ENCODE measurements around the gene MYRF.

Gene MYRF

DNA sequence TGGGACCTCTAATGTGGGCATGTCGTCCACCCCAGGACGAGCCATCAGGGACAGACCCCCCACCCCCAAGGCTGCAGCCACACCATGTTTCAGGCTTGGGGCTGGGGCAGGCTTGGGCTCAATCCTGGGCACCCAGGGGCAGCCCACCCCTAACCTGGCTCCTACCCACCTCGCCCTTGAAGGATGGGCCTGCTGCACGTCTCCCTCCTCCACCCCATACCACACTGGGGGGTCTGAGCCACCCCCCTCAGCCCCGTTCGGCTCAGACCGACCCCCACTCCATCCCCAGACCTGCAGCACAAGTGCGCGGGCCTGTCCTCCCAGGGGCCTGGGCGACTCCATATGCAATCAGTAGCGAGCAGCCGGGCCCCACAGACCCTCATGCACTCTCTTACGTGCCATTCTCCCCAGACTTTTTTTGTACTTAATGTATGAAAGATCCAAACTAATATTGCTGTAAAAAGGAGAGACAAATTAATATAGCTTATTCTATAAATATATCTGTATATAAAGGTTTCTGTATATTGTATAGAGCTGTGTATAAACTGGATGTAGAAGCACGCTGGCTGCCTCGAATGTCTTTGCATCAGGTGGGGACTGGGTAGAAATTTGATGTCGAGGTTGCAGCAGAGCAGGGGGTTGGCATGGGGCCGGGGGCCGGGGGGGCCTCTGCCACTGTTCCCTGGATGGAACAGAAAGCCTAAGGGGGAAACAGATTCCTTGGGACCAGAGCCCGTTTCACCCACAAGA lies 5.8 kb upstream of the MYRF start:
- H3K9ac ChIP-seq = no peak overlapping the region
- no peak for TF ChIP-seq Cebpa-rat (IDR thresholded peaks at IDR 0.05)
- H3K4me1 ChIP-seq = peaks cover 18% of the 10 kb centered on the region

GRCh38 chr11:61747192-61747966 lies 5.1 kb upstream of the MYRF start:
- H3K4me2 ChIP-seq = no peak overlapping the region
- no peaks in the 10 kb centered on the region for H4K20me1 ChIP-seq
- H3K27ac ChIP-seq = no peak overlapping the region
- H3K4me3 ChIP-seq = no peak overlapping the region
- H3K27me3 ChIP-seq = peaks cover 24% of the 10 kb centered on the region
- peaks cover 13% of the 10 kb centered on the region for H3K4me1 ChIP-seq
- H3K9me3 ChIP-seq = no peaks in the 10 kb centered on the region
- H3K9ac ChIP-seq = no peak overlapping the region
- H3K36me3 ChIP-seq = no peaks in the 10 kb centered on the region
- TF ChIP-seq Cebpa-rat (IDR thresholded peaks at IDR 0.05) = no peak

More for the DNA sequence above, 5.8 kb upstream of the MYRF start:
- no peaks in the 10 kb centered on the region for H3K36me3 ChIP-seq
- H3K4me2 ChIP-seq = no peak overlapping the region
- H3K4me3 ChIP-seq = no peak overlapping the region
- no peaks in the 10 kb centered on the region for H3K9me3 ChIP-seq
- no peaks in the 10 kb centered on the region for H4K20me1 ChIP-seq
- H3K27me3 ChIP-seq = peaks cover 17% of the 10 kb centered on the region
- H3K27ac ChIP-seq = no peak overlapping the region

DNA sequence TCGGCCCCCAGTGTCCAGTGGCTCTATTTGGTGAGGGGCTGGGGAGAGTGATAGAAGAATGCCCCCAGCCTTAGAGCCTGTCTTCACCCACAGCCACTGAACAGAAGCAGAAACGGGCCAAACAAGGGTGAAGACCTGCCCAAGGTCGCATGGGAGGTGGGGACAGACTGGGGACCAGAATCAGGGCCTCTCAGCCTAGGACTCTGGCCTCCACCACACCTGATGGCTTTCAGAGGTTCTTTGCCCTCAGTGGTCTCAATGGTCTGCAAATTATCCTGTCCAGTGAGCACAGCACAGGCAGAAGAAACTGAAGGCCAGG lies 4.5 kb upstream of the MYRF start:
- peaks cover 15% of the 10 kb centered on the region for H3K4me1 ChIP-seq
- H3K27me3 ChIP-seq = peaks cover 30% of the 10 kb centered on the region
- H3K36me3 ChIP-seq = no peaks in the 10 kb centered on the region
- H3K9ac ChIP-seq = no peak overlapping the region
- H4K20me1 ChIP-seq = no peaks in the 10 kb centered on the region
- H3K4me3 ChIP-seq = no peak overlapping the region
- no peak overlapping the region for H3K27ac ChIP-seq
- H3K4me2 ChIP-seq = no peak overlapping the region
- H3K9me3 ChIP-seq = no peaks in the 10 kb centered on the region
- TF ChIP-seq Cebpa-rat (IDR thresholded peaks at IDR 0.05) = no peak

DNA sequence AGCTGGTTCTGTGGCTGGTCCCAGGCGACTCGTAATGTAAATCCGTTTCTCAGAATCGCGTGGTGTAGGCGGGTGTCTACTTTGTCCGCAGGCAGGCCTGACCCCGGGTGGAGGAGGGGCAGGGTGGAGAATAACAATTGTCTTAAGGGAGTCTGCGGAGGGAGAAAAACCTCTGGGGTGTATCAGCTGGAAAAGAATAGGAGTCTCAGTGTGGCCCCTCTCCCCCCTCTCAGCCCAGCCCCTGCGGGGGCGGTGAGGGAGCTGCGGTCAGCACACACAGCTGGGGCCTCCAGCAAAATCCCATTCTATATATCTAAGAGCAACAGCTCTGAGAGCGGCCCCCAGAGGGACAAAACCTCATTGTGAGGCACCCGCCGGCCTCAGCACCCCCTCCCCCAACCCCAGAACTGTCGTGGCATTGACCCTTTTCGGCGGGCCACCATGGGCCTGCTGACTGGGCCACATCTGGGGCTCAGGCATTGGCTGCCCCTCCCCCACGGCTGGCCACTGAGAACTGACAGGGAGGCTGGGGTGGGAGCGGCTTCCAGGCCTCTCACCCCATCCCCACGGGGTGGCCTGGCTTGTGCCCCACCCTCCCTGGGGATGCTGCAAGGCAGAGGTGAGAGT lies 2.7 kb upstream of the MYRF start:
- TF ChIP-seq Cebpa-rat (IDR thresholded peaks at IDR 0.05) = no peak
- no peak overlapping the region for H3K27ac ChIP-seq
- H3K4me1 ChIP-seq = peaks cover 22% of the 10 kb centered on the region
- no peaks in the 10 kb centered on the region for H4K20me1 ChIP-seq
- H3K9me3 ChIP-seq = no peaks in the 10 kb centered on the region
- no peak overlapping the region for H3K9ac ChIP-seq
- H3K36me3 ChIP-seq = no peaks in the 10 kb centered on the region
- H3K4me3 ChIP-seq = no peak overlapping the region
- H3K4me2 ChIP-seq = no peak overlapping the region
- peaks cover 48% of the 10 kb centered on the region for H3K27me3 ChIP-seq

- H3K4me3 ChIP-seq = no peak overlapping the region
- H3K27ac ChIP-seq = no peak overlapping the region
- H3K36me3 ChIP-seq = no peaks in the 10 kb centered on the region
- no peaks in the 10 kb centered on the region for H3K9me3 ChIP-seq
- H4K20me1 ChIP-seq = no peaks in the 10 kb centered on the region
- H3K27me3 ChIP-seq = peaks cover 55% of the 10 kb centered on the region
- peaks cover 14% of the 10 kb centered on the region for H3K4me1 ChIP-seq
- no peak overlapping the region for H3K9ac ChIP-seq
- H3K4me2 ChIP-seq = no peak overlapping the region
- TF ChIP-seq Cebpa-rat (IDR thresholded peaks at IDR 0.05) = no peak
Measured at GRCh38 chr11:61750631-61751273, 1.7 kb upstream of the MYRF start.

DNA sequence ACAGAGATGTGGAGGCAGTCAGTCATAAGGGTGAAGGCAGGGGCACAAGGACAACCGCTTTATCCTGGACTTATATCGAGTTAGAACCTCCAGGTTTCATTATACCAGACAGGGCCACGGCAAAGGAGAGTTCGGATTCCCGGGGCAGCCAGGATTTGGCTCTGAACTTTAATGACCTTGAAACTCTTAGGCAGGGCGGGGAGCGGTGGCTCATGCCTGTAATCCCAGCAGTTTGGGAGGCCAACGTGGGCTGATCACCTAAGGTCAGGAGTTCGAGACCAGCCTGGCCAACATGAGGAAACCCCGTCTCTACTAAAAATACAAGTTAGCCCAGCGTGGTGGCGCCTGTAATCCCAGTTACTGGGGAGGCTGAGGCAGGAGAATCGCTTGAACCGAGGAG lies 1.1 kb upstream of the MYRF start:
- no peaks in the 10 kb centered on the region for H4K20me1 ChIP-seq
- no peak overlapping the region for H3K4me3 ChIP-seq
- no peak overlapping the region for H3K4me2 ChIP-seq
- no peaks in the 10 kb centered on the region for H3K36me3 ChIP-seq
- H3K27me3 ChIP-seq = peaks cover 55% of the 10 kb centered on the region
- no peak overlapping the region for H3K27ac ChIP-seq
- TF ChIP-seq Cebpa-rat (IDR thresholded peaks at IDR 0.05) = no peak
- no peak overlapping the region for H3K9ac ChIP-seq
- H3K4me1 ChIP-seq = peaks cover 18% of the 10 kb centered on the region
- no peaks in the 10 kb centered on the region for H3K9me3 ChIP-seq

DNA sequence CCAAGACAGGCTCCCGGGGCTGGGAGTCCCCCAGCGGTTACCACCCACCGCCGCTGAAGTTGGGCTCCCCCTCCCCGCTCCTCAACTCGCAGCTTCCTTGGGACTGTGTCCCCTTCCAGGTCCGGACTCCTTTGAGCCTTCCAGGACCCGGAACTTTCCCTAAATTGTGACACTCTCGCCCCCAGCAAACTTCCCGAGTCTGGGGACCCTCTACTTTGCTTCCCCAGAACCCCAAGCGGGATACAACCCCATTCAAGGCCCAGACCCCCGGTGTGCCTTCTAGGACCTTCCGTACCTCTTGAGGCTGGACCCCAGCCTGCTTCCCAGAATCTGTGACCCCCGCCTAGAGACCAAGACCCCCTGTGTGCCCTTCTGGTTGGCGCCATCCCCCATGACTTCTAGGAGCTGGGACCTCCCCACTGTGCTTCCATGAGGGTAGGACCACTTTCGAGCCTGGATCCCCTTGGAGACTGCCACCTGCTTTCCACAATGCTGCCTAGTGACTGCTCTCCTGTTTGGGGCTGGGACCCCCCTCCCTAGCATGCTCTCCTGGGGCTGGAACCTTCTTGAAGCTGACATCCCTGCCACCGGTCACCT lies 587 bp downstream of the MYRF start:
- peak overlapping the region; percentile 80 for H3K4me2 ChIP-seq
- TF ChIP-seq Cebpa-rat (IDR thresholded peaks at IDR 0.05) = no peak
- H4K20me1 ChIP-seq = no peaks in the 10 kb centered on the region
- no peak overlapping the region for H3K9ac ChIP-seq
- no peaks in the 10 kb centered on the region for H3K9me3 ChIP-seq
- H3K36me3 ChIP-seq = no peaks in the 10 kb centered on the region
- H3K27me3 ChIP-seq = peaks cover 55% of the 10 kb centered on the region
- peaks cover 32% of the 10 kb centered on the region for H3K4me1 ChIP-seq
- no peak overlapping the region for H3K27ac ChIP-seq
- peak overlapping the region; percentile 62 for H3K4me3 ChIP-seq

GRCh38 chr11:61753672-61754071 lies 1.2 kb downstream of the MYRF start:
- Histone ChIP-seq H3K4me1 (peaks cover 32% of the 10 kb centered on the region), H3K4me2 (no peak overlapping the region), H3K4me3 (no peak overlapping the region), H3K9me3 (no peaks in the 10 kb centered on the region), H3K9ac (no peak overlapping the region), H4K20me1 (no peaks in the 10 kb centered on the region), H3K36me3 (no peaks in the 10 kb centered on the region), H3K27ac (no peak overlapping the region), H3K27me3 (peaks cover 55% of the 10 kb centered on the region)
- no peak for TF ChIP-seq Cebpa-rat (IDR thresholded peaks at IDR 0.05)

DNA sequence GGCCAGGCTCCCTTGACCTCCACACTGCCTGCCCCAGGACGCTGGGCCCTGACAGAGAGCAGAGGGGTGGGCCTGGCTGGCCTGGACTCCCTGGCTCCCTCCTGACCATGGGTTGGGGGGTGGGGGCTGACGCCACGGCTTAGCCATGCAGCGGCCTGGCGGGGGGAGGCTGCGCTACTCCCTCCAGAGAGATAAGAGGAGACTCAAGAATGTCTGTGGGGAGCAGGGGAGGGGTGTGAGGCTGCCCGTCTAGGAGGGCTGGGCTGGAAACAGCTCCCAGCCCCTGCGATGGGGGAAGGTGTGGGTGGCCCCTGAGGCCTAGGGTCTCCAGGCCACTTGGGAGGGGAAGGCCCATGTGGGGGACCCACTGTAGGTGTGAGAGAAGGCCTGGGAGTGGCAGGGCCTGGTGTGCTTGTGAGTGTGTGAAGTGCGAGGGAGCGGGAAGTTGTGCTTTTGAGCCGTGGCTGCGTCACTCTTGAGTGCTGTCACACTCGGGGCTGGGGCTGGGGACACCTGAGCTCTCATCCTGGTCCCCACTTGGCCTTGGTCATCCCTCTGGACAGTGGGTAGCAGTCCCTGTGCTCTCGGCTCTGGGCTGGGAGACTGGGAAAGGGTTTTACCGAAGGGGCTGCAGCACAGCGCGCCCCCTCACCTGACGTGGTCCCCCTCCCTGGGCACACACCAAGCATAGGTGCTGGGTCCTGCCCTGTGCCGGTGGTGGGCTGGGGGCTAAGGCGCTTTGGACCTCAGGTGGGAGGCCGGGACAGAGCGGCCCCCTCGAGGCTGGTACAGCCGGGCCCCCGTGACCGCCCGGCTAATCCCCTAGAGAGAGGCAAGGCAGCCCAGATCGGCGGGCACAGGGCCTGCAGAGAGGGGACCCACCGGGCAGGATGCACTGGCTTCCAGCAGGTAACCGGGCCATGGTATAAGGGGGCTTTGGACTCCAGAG lies 2.4 kb downstream of the MYRF start:
- no peak overlapping the region for H3K27ac ChIP-seq
- peaks cover 55% of the 10 kb centered on the region for H3K27me3 ChIP-seq
- peaks cover 32% of the 10 kb centered on the region for H3K4me1 ChIP-seq

More for the DNA sequence above, 2.4 kb downstream of the MYRF start:
- H3K36me3 ChIP-seq = no peaks in the 10 kb centered on the region
- H4K20me1 ChIP-seq = no peaks in the 10 kb centered on the region
- no peak for TF ChIP-seq Cebpa-rat (IDR thresholded peaks at IDR 0.05)
- no peak overlapping the region for H3K4me2 ChIP-seq
- no peaks in the 10 kb centered on the region for H3K9me3 ChIP-seq
- no peak overlapping the region for H3K9ac ChIP-seq
- H3K4me3 ChIP-seq = no peak overlapping the region
